Muscle of arm (tissue), 12 donors: ENCODE measurements around the gene EHD1. TPM values are rescaled to one million over a fixed set of nuclear protein-coding genes. Genes with fewer than 3 reads are reported as not detected.

Experiments used
- DNase-seq: peaks from one replicate; pipeline ENCODE4 v3.0.0-alpha.2; 2013
- polyA plus RNA-seq, 12 donors: library from polyadenylated mRNA; unstranded; fragments of 120-200 nt; gene quantifications; one replicate each; pipeline ENCODE4 v1.2.1, GENCODE V29; 2013; ENCODE audit not compliant: insufficient read length in 12 of 12

Gene EHD1
- polyA plus RNA-seq, 12 donors, result 64.6 to 363 (median 85.9) TPM

- DNase-seq, result no peak
These were observed 33.2 kb downstream of the EHD1 start for GRCh38 chr11:64845129-64845775.

- peak; percentile 64 for DNase-seq
These were observed 33.9 kb downstream of the EHD1 start, which contains the start of gene CDC42BPG for GRCh38 chr11:64844330-64845128. Gene CDC42BPG (minus strand): TSS chr11:64844653. CDS start chr11:64844569, 84 bp downstream.

GRCh38 chr11:64843686-64844329 is 34.6 kb downstream of the EHD1 start:
- DNase-seq, result no peak

GRCh38 chr11:64842851-64843685 is 35.4 kb downstream of the EHD1 start:
- DNase-seq, result no peak

- no peak for DNase-seq
These were observed 36.1 kb downstream of the EHD1 start for GRCh38 chr11:64842366-64842759.

GRCh38 chr11:64841592-64842365 is 36.6 kb downstream of the EHD1 start:
- no peak for DNase-seq

GRCh38 chr11:64839887-64840782 is 38.3 kb downstream of the EHD1 start:
- DNase-seq, result no peak

GRCh38 chr11:64839335-64839734 is 39.1 kb downstream of the EHD1 start:
- no peak for DNase-seq

GRCh38 chr11:64838600-64839334 is 39.7 kb downstream of the EHD1 start:
- DNase-seq, result no peak

- no peak for DNase-seq
These were observed 40.5 kb downstream of the EHD1 start for GRCh38 chr11:64837887-64838351.

GRCh38 chr11:64836448-64837072 is 41.9 kb downstream of the EHD1 start:
- no peak for DNase-seq

GRCh38 chr11:64835616-64836447 is 42.6 kb downstream of the EHD1 start:
- no peak for DNase-seq

- no peak for DNase-seq
These were observed 43.5 kb downstream of the EHD1 start for GRCh38 chr11:64834723-64835615.

GRCh38 chr11:64834031-64834722 is 44.2 kb downstream of the EHD1 start:
- no peak for DNase-seq

GRCh38 chr11:64833509-64833908 is 44.9 kb downstream of the EHD1 start:
- no peak for DNase-seq

GRCh38 chr11:64833198-64833502 is 45.3 kb downstream of the EHD1 start:
- DNase-seq, result no peak
